H1 (cell line): ENCODE measurements around the gene LRBA. TPM values are rescaled to one million over a fixed set of nuclear protein-coding genes. Genes with fewer than 3 reads are reported as not detected.

Source experiments
- CTCF ChIA-PET: fragments of 300-600 bp; sonication (Branson Sonifier 250); formaldehyde crosslinking; loops from one replicate; lab custom pipeline; 2021; ENCODE audit not compliant: partially characterized antibody; lab: Charles Lee
- POLR2A ChIA-PET: fragments of 300-600 bp; sonication (Branson Sonifier 250); formaldehyde crosslinking; loops from one replicate; lab custom pipeline; 2021; ENCODE audit warnings: inconsistent platforms; ENCODE audit not compliant: partially characterized antibody; lab: Charles Lee
- DNase-seq, 2 experiments: peaks; one replicate each; pipeline versions ENCODE4 v3.0.0 to v3.0.0-alpha.2; 2010 to 2022; ENCODE audit warnings: low spot score in 2 of 2, low read depth in 1 of 2, mixed read lengths in 1 of 2
- FAIRE-seq: peaks from 2 replicates; lab custom pipeline; 2011; peaks lifted over from hg19 to GRCh38; lab: Jason Lieb, UNC
- H2AFZ ChIP-seq: 2 replicates; pipeline ENCODE4 v1.8.1; 2012; ENCODE audit warnings: low read length, inconsistent platforms
- H2AK5ac ChIP-seq: 2 replicates; pipeline ENCODE4 v1.6.1; 2013; ENCODE audit warnings: low read depth, low read length
- H2BK120ac ChIP-seq: replicated peaks from 2 replicates; pipeline ENCODE3; 2013; ENCODE audit warnings: low read depth, low read length, inconsistent platforms
- H2BK12ac ChIP-seq: 2 replicates; pipeline ENCODE4 v1.6.1; 2013; ENCODE audit warnings: low read depth, low read length
- H2BK15ac ChIP-seq: 2 replicates; pipeline ENCODE4 v1.6.1; 2013; ENCODE audit warnings: low read length
- H2BK20ac ChIP-seq: 2 replicates; pipeline ENCODE4 v1.6.1; 2013; ENCODE audit warnings: low read length
- H2BK5ac ChIP-seq: 2 replicates; pipeline ENCODE4 v1.6.1; 2013; ENCODE audit warnings: low read depth, low read length
- H3K14ac ChIP-seq: 2 replicates; pipeline ENCODE4 v1.6.1; 2013; ENCODE audit warnings: inconsistent platforms; ENCODE audit not compliant: insufficient read length
- H3K18ac ChIP-seq: 2 replicates; pipeline ENCODE4 v1.6.1; 2013; ENCODE audit warnings: low read length; ENCODE audit errors: extremely low read depth
- H3K23ac ChIP-seq: 2 replicates; pipeline ENCODE4 v1.6.1; 2013; ENCODE audit warnings: inconsistent platforms; ENCODE audit not compliant: insufficient read length
- H3K23me2 ChIP-seq: 2 replicates; pipeline ENCODE4 v1.6.1; 2013; ENCODE audit warnings: low read depth, low read length
- H3K27ac ChIP-seq: 2 replicates; pipeline ENCODE4 v1.6.1; 2011; ENCODE audit warnings: low read depth, low read length, inconsistent platforms
- H3K27me3 ChIP-seq, 4 experiments: replicated peaks in 1 of 4; 1 replicate in 1 of 4; 2 replicates in 3 of 4; pipeline versions ENCODE4 v1.6.1 to v1.8.1; 2011 to 2013; ENCODE audit warnings: low read length in 3 of 4, mild to moderate bottlenecking in 3 of 4, inconsistent platforms in 2 of 4, mixed read lengths in 2 of 4, moderate library complexity in 1 of 4; ENCODE audit not compliant: control insufficient read depth in 3 of 4, insufficient read depth in 3 of 4; ENCODE audit errors: extremely low read depth in 1 of 4
- H3K36me3 ChIP-seq, 4 experiments: 2 replicates each; pipeline versions ENCODE4 v1.6.1 to v1.8.1; 2011 to 2013; ENCODE audit warnings: mild to moderate bottlenecking in 4 of 4, low read length in 3 of 4, moderate library complexity in 2 of 4, control low read depth in 1 of 4, inconsistent platforms in 1 of 4; ENCODE audit not compliant: insufficient read depth in 4 of 4, control insufficient read depth in 2 of 4
- H3K4ac ChIP-seq: replicated peaks from 2 replicates; pipeline ENCODE3; 2013; ENCODE audit warnings: low read length, low read depth, mixed read lengths, inconsistent platforms; ENCODE audit not compliant: insufficient read length
- H3K4me1 ChIP-seq, 4 experiments: replicated peaks in 1 of 4; 1 replicate in 1 of 4; 2 replicates in 3 of 4; pipeline versions ENCODE4 v1.6.1 to v1.8.1; 2011 to 2013; ENCODE audit warnings: low read length in 3 of 4, inconsistent platforms in 2 of 4, mixed read lengths in 1 of 4; ENCODE audit not compliant: insufficient read depth in 4 of 4, control insufficient read depth in 3 of 4
- H3K4me2 ChIP-seq, 2 experiments: 2 replicates each; pipeline versions ENCODE4 v1.6.1 to v1.8.1; 2011 to 2013; ENCODE audit warnings: low read depth in 2 of 2, low read length in 2 of 2, control low read depth in 1 of 2, inconsistent platforms in 1 of 2, mild to moderate bottlenecking in 1 of 2; ENCODE audit not compliant: insufficient read depth in 1 of 2
- H3K4me3 ChIP-seq, 4 experiments: fragments of 200-600, 300-600 bp in 1 of 4; sonication (generic), shearing (Covaris generic), sonication (Bioruptor Twin) in 1 of 4; 2 replicates each; pipeline versions ENCODE4 v1.5.1 to v1.8.1; 2011 to 2016; ENCODE audit warnings: low read length in 4 of 4, low read depth in 3 of 4, control low read depth in 2 of 4, inconsistent platforms in 2 of 4, mild to moderate bottlenecking in 2 of 4, mixed read lengths in 1 of 4, moderate library complexity in 1 of 4; ENCODE audit not compliant: insufficient read depth in 2 of 4; ENCODE audit errors: extremely low read depth in 1 of 4
- H3K56ac ChIP-seq: replicated peaks from 2 replicates; pipeline ENCODE3; 2013; ENCODE audit warnings: low read depth, mild to moderate bottlenecking, mixed read lengths, low read length, inconsistent platforms; ENCODE audit not compliant: insufficient read length
- H3K79me1 ChIP-seq: 2 replicates; pipeline ENCODE4 v1.6.1; 2013; ENCODE audit warnings: low read depth, low read length, control low read depth
- H3K79me2 ChIP-seq, 2 experiments: 2 replicates each; pipeline versions ENCODE4 v1.6.1 to v1.8.1; 2012 to 2013; ENCODE audit warnings: low read length in 2 of 2, mild to moderate bottlenecking in 2 of 2, inconsistent platforms in 1 of 2; ENCODE audit not compliant: insufficient read depth in 2 of 2, control insufficient read depth in 1 of 2
- H3K9ac ChIP-seq, 4 experiments: replicated peaks in 1 of 4; 1 replicate in 1 of 4; 2 replicates in 3 of 4; pipeline versions ENCODE4 v1.6.1 to v1.8.1; 2011 to 2013; ENCODE audit warnings: low read depth in 3 of 4, low read length in 3 of 4, control low read depth in 2 of 4, mild to moderate bottlenecking in 2 of 4, moderate library complexity in 2 of 4, inconsistent platforms in 1 of 4; ENCODE audit errors: extremely low read depth in 1 of 4
- H3K9me3 ChIP-seq, 2 experiments: 2 replicates each; pipeline versions ENCODE4 v1.6.1 to v1.8.1; 2012 to 2013; ENCODE audit warnings: mild to moderate bottlenecking in 2 of 2, moderate library complexity in 2 of 2, control low read depth in 1 of 2, inconsistent platforms in 1 of 2, low read depth in 1 of 2, low read length in 1 of 2, mixed read lengths in 1 of 2; ENCODE audit not compliant: insufficient read depth in 2 of 2
- H4K20me1 ChIP-seq, 2 experiments: replicated peaks in 1 of 2; 2 replicates each; pipeline versions ENCODE3 to v1.8.1; 2011 to 2013; ENCODE audit warnings: inconsistent platforms in 2 of 2, low read length in 2 of 2, mild to moderate bottlenecking in 1 of 2; ENCODE audit not compliant: insufficient read depth in 2 of 2, control insufficient read depth in 1 of 2
- H4K5ac ChIP-seq: 2 replicates; pipeline ENCODE4 v1.6.1; 2013; ENCODE audit warnings: low read length, low read depth, mixed read lengths, inconsistent platforms; ENCODE audit not compliant: insufficient read length
- H4K8ac ChIP-seq: 2 replicates; pipeline ENCODE4 v1.8.0; 2013; ENCODE audit warnings: mild to moderate bottlenecking, moderate library complexity, low read length, inconsistent platforms; ENCODE audit not compliant: insufficient read depth; ENCODE audit errors: extremely low read depth
- H4K91ac ChIP-seq: replicated peaks from 2 replicates; pipeline ENCODE3; 2013; ENCODE audit warnings: low read length, mixed read lengths, inconsistent platforms; ENCODE audit not compliant: insufficient read length
- CTCF ChIP-seq, 3 experiments: IDR thresholded peaks; 1 replicate in 2 of 3; 2 replicates in 1 of 3; pipeline versions ENCODE4 v1.5.1 to v1.6.1; 2011; ENCODE audit warnings: low read length in 3 of 3, mild to moderate bottlenecking in 3 of 3, inconsistent platforms in 2 of 3, low read depth in 1 of 3, moderate library complexity in 1 of 3; ENCODE audit not compliant: insufficient read depth in 1 of 3; ENCODE audit errors: control extremely low read depth in 1 of 3
- HDAC6 ChIP-seq: IDR thresholded peaks from one replicate; pipeline ENCODE4 v1.7.1; 2012; ENCODE audit warnings: low read depth, mild to moderate bottlenecking, inconsistent platforms, low read length, moderate library complexity
- JUND ChIP-seq: IDR thresholded peaks from 2 replicates; pipeline ENCODE4 v1.6.1; 2011; ENCODE audit warnings: mild to moderate bottlenecking, improper control_type of control experiment, low read length
- KDM1A ChIP-seq: fragments of 200-600, 300-600 bp; sonication (generic); IDR thresholded peaks from 2 replicates; pipeline ENCODE4 v1.7.1; 2016; ENCODE audit warnings: mild to moderate bottlenecking, low read length, borderline replicate concordance
- POLR2A ChIP-seq, 2 experiments: IDR thresholded peaks; 1 replicate in 1 of 2; 2 replicates in 1 of 2; pipeline ENCODE4 v1.6.1; 2011; ENCODE audit warnings: low read depth in 2 of 2, low read length in 2 of 2, mild to moderate bottlenecking in 2 of 2; ENCODE audit errors: control extremely low read depth in 1 of 2
- SAP30 ChIP-seq: fragments of 300-600 bp; sonication (generic); IDR thresholded peaks from 2 replicates; pipeline ENCODE4 v1.7.1; 2012; ENCODE audit warnings: low read length, moderate library complexity, mild to moderate bottlenecking, inconsistent platforms; ENCODE audit not compliant: insufficient read depth, insufficient replicate concordance
- SP2 ChIP-seq: IDR thresholded peaks from 2 replicates; pipeline ENCODE4 v1.6.1; 2012; ENCODE audit warnings: mild to moderate bottlenecking, low read length, inconsistent platforms
- TAF1 ChIP-seq: IDR thresholded peaks from 2 replicates; pipeline ENCODE4 v1.6.1; 2011; ENCODE audit warnings: mild to moderate bottlenecking, low read depth, low read length
- TAF7 ChIP-seq: optimal IDR thresholded peaks from 2 replicates; pipeline ENCODE3; 2011; ENCODE audit warnings: low read depth, mild to moderate bottlenecking, inconsistent platforms, low read length, moderate library complexity, borderline replicate concordance
- TBP ChIP-seq: IDR thresholded peaks from 2 replicates; pipeline ENCODE4 v1.6.1; 2011; ENCODE audit warnings: low read depth, low read length, improper control_type of control experiment
- YY1 ChIP-seq: IDR thresholded peaks from 2 replicates; pipeline ENCODE4 v1.6.1; 2011; ENCODE audit warnings: low read depth, mild to moderate bottlenecking, low read length
- ZNF274 ChIP-seq: IDR thresholded peaks from 2 replicates; pipeline ENCODE4 v1.7.0; 2012; ENCODE audit warnings: low read length, borderline replicate concordance; ENCODE audit errors: extremely low read depth
- polyA plus RNA-seq, 7 experiments: library from polyadenylated mRNA; depleted of rRNA in 3 of 7; stranded (reverse) in 5 of 7; unstranded in 2 of 7; fragments of >200 nt in 5 of 7; fragments of 200-250 nt in 2 of 7; gene quantifications; 1 replicate in 5 of 7; 2 replicates in 1 of 7; 4 replicates in 1 of 7; pipeline versions ENCODE4 v1.2.1 to v1.2.3, GENCODE V29; 2011 to 2013; ENCODE audit warnings: missing spikeins in 2 of 7, mixed read lengths in 2 of 7
- total RNA-seq: library from RNA; stranded (reverse); fragmentation: NEBNext Ultra II Directional; extraction: Animal tissue kit (Norgen Biotek cat#: 25700); gene quantifications from 2 replicates; pipeline ENCODE4 v1.2.1, GENCODE V29; 2021
- TF ChIP-seq, protein P1 (sequence below): IDR thresholded peaks from 2 replicates; pipeline ENCODE4 v1.6.1; 2011; ENCODE audit warnings: low read length, improper control_type of control experiment

Gene LRBA
- total and polyA plus RNA-seq, 2 of the 8 experiments (the other 6 are each of a cell fraction or from before 2014, with no cell fraction given) = 54.6 to 83.2 TPM

- no peak overlapping the region for H2BK120ac ChIP-seq
- H3K9me3 ChIP-seq = no peaks in the 10 kb centered on the region
- no peak overlapping the region for H4K8ac ChIP-seq
- no peak for DNase-seq
- no peaks in the 10 kb centered on the region for H3K23me2 ChIP-seq
- no peak overlapping the region for H4K5ac ChIP-seq
- H4K20me1 ChIP-seq = no peaks in the 10 kb centered on the region
- H2AFZ ChIP-seq = no peak overlapping the region
- H2BK15ac ChIP-seq = no peak overlapping the region
- no peaks in the 10 kb centered on the region for H3K36me3 ChIP-seq
- no peak overlapping the region for H2AK5ac ChIP-seq
- H3K4me1 ChIP-seq = peaks cover 0 to 5% (median 3%) of the 10 kb centered on the region in 4 experiments; a peak in 3 of 7 replicates
- CTCF ChIA-PET = no interaction called here
- H3K4me3 ChIP-seq = no peak overlapping the region
- H3K9ac ChIP-seq = no peak overlapping the region
- no peak overlapping the region for H3K18ac ChIP-seq
- no peak overlapping the region for H3K14ac ChIP-seq
- H3K4me2 ChIP-seq = no peak overlapping the region
- H2BK20ac ChIP-seq = no peak overlapping the region
- H2BK12ac ChIP-seq = no peak overlapping the region
- H3K4ac ChIP-seq = no peak overlapping the region
- no peaks in the 10 kb centered on the region for H3K27me3 ChIP-seq
- POLR2A ChIA-PET = no interaction called here
- H3K56ac ChIP-seq = no peak overlapping the region
- H2BK5ac ChIP-seq = no peak overlapping the region
- no peak overlapping the region for H3K23ac ChIP-seq
- no peak for FAIRE-seq
- H3K79me2 ChIP-seq = no peaks in the 10 kb centered on the region
- no peak overlapping the region for H3K27ac ChIP-seq
- no peaks in the 10 kb centered on the region for H3K79me1 ChIP-seq
- H4K91ac ChIP-seq = no peak overlapping the region
- TF ChIP-seq POLR2A (IDR thresholded peaks at IDR 0.05; ENCODE audit: control extremely low read depth in 1 of 2, low read depth in 2 of 2, low read length in 2 of 2) (no peak), TAF7 (no peak), SAP30 (no peak), KDM1A (no peak), TBP (no peak), YY1 (no peak), HDAC6 (no peak), JUND (no peak), SP2 (no peak), ZNF274 (no peak), TAF1 (no peak), CTCF (IDR thresholded peaks at IDR 0.05; ENCODE audit: control extremely low read depth in 1 of 3, insufficient read depth in 1 of 3, low read depth in 1 of 3, low read length in 3 of 3) (no peak)
- TF ChIP-seq, protein P1, sequence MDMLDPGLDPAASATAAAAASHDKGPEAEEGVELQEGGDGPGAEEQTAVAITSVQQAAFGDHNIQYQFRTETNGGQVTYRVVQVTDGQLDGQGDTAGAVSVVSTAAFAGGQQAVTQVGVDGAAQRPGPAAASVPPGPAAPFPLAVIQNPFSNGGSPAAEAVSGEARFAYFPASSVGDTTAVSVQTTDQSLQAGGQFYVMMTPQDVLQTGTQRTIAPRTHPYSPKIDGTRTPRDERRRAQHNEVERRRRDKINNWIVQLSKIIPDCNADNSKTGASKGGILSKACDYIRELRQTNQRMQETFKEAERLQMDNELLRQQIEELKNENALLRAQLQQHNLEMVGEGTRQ = no peak
These were observed 682.1 kb downstream of the LRBA start for GRCh38 chr4:150332961-150333360.
